IPS DF 19.7 (cell line): Measurements from ENCODE around the gene PRMT1.
A peak's percentile ranks its signal among the peaks of the same experiment; 100 is the strongest.

Source experiments
- DNase-seq: peaks from one replicate; pipeline ENCODE4 v3.0.0-alpha.2; 2013; ENCODE audit warnings: low read depth, low spot score

PRMT1 gene

GRCh38 chr19:49667473-49667872, 9.6 kb upstream of the PRMT1 start:
- DNase-seq = no peak

DNA sequence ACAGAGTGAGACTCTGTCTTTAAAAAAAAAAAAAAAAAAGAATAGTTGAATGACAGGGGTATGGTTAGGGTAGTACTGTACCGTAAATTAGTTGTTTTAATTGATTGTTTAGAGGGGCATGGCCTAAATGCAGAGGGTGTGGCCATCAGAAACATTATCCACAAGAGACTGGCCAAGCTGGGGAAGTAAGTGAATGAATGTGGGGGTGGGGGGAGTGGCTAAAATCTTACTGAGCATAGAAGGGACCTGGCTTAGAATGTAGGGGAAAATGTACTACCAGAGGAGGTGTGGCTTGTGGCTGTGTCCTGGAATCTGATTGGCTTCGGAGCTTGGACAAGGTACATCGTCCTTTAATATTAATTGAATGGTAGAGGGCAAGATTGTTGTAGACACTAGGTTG, 7.6 kb upstream of the PRMT1 start:
- no peak for DNase-seq

DNA sequence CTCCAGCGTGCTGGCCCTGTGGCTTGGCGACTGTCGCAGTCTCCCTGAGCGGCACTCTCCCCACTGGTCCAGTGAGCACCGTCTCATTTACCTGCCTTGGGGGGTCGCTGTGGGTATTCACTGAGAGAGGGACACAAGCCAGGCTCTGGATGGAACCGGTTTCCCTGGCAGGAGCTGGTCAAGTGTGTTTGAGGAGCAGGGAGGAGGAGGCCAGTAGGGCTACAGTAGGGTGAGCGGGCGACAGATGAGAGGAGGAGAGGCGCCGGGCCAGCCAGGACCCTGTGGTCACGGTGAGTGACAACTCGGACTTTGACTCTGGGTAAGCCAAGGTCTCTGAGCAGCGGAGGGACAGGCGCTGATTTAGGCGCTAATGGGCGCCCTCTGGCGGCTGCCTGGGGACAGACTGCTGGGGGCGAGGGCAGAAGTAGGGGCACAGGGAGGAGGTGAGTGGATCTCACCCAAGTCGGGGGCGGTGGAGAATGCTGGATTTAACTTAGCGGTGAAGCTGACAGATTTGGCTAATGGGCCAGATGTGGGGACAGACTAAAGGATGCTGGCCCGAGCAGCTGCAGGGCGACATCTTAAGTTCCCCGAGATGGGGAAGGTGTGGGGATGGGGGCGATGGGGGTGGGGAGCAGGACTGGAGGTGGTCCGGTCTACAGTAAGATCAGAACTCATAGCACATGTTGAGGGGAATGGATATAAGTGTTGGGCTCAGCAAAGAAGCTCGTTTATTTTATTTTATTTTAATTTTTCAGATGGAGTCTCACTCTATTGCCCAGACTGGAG, 4.7 kb upstream of the PRMT1 start:
- no peak for DNase-seq

DNA sequence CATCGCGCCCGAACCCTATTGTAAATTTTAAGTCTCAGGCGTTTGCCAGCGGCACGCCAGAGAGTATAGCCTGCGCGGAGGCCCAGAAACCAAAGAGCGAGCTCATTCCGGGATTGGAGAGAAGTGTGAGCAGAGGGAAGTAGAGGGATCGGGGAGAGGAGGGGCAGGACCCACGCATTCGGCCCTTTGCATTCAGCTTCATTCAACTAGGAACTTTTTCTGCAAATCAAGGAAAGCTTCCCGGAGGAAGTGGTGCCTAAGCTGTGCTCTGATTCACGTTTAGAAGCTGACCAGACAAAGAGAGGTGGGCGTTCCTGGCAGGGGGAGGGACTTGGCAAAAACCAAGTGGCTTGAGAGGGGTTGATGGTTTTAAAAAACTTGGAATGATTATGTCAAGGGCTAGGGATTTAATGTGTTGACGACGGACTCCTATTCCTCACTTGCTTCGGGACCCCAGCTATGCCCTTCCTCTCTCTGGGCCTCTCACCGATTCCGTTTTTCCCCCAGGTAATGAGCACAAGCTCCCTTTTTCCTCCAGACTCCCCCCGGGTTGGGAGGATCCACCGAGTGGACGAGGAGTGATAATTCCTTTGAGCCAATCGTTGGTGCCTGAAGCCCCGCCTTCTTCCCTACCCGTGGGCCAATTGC, 811 bp upstream of the PRMT1 start:
- no peak for DNase-seq

DNA sequence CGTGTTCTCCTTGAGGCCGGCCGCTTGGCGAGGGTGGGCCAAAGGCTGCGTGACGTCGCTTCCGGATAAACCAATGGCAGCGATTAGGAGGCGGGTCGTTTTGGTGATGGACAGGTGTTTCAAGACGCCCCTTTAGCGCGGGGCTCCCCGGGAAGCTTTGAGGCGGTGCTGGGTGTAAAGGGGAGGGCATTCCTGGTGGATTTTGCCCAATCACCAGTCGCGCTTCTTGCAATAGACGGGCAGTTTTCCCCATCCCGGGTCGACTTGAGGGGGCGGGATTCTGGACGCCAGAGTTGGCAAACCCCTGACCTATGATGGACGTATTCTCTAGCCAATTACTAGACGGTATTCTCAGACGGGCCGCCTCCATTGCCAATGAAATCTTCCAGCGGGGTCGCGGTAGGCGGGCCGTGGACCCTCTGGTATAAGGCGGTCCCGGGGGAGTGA, 264 bp upstream of the PRMT1 start:
- DNase-seq = peak; percentile 97

GRCh38 chr19:49677901-49678674, 1.0 kb downstream of the PRMT1 start:
- no peak for DNase-seq

- DNase-seq = no peak
Observed at GRCh38 chr19:49678985-49679770, 2.1 kb downstream of the PRMT1 start.

- DNase-seq = no peak
Observed at GRCh38 chr19:49679771-49680413, 2.8 kb downstream of the PRMT1 start.

DNA sequence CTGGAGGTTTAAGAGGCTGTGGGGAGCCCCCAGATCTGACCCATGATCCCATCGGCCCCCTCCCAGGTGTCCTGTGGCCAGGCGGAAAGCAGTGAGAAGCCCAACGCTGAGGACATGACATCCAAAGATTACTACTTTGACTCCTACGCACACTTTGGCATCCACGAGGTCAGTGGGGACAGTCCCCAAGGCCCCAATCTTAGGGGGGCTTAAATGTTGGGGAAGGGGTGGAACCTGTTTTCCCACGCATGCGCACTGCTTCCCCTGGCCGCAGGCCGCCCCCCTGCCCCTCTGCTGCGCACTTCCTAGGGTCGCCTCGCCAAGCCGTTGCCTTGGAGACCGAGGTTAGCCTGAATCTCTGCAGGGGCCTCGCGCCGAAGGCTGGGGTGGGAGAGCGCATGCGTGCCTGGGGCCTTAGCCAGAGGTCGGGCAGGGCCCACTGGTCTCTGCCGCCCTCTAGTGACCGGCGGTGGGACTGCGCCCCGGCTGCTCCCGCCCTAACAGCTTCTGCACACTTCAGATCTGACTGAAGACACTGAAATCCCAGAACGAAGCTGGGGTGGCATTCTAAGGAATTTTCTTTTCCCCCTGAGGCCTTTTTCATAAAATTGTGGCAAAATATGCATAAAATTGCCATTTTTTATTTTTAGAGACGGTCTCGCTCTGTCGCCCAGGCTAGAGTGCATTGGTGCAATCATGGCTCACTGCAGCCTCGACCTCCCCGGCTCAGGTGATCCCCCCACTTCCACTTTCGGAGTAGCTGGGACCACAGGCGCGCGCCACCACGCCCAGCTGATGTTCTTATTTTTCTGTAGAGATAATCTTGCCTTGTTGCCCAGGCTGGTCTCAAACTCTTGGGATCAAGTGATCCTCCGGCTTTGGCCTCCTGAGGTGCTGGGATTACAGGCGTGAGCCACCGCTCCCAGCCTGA, 3.6 kb downstream of the PRMT1 start:
- DNase-seq = no peak

DNA sequence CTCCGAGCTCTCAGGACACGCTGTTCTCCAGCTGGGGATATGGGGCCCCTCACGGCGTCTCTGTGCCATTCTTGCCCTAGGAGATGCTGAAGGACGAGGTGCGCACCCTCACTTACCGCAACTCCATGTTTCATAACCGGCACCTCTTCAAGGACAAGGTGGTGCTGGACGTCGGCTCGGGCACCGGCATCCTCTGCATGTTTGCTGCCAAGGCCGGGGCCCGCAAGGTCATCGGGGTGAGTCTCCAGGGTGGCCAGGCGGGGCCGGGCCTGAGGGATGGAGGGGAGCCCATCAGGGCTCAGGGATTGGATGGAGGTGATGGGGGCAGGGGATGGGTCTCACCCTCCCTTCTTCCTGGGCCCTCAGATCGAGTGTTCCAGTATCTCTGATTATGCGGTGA, 4.8 kb downstream of the PRMT1 start:
- DNase-seq = no peak

DNA sequence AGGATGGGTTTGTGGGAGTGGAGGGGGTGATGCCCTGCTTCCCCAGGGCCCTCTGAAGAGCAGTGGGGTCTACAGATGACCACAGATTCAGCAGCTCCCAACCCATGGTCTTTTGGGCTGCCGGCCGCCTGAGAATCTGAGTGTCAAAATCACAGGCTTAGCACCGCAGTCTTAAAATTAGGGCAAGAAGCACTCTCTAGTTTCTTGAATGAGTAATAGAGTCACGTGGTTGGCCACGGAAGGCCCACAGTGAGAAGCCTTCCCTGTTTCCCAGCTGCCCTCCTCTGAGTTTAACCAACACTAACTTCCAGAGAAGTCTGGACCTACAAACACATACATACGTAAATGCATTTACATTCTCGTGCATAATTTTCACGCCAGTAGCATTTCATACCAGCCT, 5.2 kb downstream of the PRMT1 start:
- no peak for DNase-seq

GRCh38 chr19:49683814-49684250, 6.8 kb downstream of the PRMT1 start:
- DNase-seq = no peak

DNA sequence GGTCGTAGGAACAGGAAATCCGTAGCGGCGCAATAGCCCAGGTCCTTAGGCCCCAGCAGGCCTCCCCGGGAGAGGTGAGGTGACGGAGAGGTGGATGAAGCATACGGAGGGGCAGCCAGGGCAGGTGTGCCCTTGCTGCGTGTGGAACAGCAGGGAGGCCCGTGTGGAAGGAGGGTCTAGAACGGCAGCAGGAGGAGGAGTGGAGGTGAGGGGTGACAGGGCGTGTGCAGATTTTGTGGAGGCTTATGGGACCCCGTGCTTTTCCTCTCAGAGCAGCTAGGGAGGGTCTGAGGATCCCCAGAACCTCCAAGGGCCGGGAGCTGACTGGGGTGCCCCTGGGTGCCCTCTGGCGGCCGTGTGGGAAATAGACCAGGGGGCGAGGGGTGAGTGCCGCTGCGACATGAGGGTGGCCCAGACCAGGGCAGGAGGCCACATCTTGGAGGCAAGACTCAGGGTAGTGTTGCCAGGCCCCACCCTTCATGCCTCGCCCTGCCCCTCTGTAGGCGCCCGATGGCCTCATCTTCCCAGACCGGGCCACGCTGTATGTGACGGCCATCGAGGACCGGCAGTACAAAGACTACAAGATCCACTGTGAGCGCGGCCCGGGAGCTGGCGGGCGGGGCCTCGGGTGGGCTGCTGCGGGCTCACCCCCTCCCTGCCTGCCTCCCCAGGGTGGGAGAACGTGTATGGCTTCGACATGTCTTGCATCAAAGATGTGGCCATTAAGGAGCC, 7.3 kb downstream of the PRMT1 start:
- DNase-seq = no peak

GRCh38 chr19:49684983-49685553, 8.0 kb downstream of the PRMT1 start:
- no peak for DNase-seq

DNA sequence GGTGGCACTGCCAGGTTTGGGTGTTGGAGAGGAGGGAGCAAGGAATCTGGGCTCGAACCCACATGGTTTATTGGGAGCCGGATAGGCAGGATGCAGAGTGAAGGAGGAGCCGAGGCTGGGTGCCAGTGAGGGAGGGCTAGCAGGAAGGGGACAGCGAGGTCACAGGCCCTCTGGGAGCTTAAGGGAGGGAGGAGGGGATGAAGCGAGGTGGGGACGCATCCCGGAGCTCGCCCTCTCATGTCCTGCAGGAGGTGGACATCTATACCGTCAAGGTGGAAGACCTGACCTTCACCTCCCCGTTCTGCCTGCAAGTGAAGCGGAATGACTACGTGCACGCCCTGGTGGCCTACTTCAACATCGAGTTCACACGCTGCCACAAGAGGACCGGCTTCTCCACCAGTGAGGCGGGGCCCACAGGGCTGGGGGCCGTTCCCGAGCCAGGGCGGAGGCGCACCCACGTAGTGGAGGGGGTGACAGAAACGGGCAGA, 8.8 kb downstream of the PRMT1 start:
- no peak for DNase-seq

- DNase-seq = no peak
Observed at GRCh38 chr19:49686503-49687088, 9.5 kb downstream of the PRMT1 start.

DNA sequence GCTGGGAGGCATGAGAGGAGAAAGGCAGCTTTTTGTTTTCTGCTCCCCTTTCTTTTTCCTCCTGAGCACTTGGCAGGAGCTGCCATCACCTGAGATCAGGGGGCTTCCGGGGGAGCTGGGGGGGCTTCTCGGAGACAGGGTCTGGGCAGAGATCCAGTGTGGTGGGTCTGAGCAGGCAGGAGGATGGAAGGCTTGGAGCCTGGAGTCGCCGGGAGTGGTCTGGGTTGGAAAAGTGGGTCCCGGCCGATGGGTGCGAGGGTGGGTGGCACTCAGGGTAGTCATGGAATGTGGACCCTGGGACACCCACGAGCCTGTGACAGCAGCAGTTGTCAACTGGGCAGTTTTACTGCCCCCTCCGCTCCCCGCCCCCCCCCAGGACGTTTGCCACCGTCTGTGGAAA, 10.1 kb downstream of the PRMT1 start:
- DNase-seq = no peak

GRCh38 chr19:49687566-49688316, 10.7 kb downstream of the PRMT1 start:
- no peak for DNase-seq
